ENCODE data around the gene TMEM131.
"Not testable (repeated sequence)": the region's sequence is repeated elsewhere in the genome, so short reads cannot be mapped to it uniquely, and the experiment has no call there.

Gene TMEM131

DNA sequence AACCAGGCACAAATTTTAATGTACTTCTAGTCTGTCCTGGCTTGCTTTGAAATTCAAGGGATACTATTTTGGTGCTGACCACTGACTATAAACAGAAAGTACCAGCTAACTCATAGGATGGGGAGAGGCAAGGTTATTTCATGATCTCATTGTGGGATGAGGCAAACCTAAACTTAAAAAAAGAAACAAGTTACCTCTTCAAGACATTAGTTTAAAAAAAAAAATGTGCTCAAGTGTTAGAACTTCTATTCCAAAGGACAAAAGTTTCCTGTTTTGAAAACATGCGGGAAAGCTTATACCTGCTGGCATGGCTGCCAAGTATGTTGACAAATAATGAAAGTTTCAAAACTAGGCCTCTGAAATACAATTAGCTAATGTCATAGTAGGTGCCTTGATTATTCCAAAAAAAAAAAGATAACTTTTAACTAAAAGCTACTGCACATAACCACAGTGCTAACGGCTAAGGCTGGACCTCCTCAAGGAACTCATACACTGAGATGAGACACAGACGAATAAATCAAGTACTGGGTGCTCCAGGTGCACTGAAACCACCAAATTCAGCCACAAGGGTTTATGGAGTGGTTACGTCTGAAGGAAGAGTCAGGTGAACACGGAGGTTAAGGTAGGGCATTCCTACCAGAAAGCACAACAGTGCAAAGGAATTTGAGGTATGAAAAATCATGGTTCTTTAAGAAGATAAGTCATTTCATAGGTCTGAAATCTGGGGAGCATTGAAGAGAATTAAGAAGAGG lies 38.1 kb downstream of the TMEM131 start:
- H3K27me3 Mint-ChIP-seq, result no peaks in the 10 kb centered on the region
- no peak overlapping the region for H3K27ac Mint-ChIP-seq
- H3K9me3 Mint-ChIP-seq, result no peaks in the 10 kb centered on the region
- peaks cover 83% of the 10 kb centered on the region for H3K4me1 Mint-ChIP-seq
- no peak overlapping the region for H3K4me3 Mint-ChIP-seq
- H3K36me3 Mint-ChIP-seq, result peaks cover 3% of the 10 kb centered on the region

DNA sequence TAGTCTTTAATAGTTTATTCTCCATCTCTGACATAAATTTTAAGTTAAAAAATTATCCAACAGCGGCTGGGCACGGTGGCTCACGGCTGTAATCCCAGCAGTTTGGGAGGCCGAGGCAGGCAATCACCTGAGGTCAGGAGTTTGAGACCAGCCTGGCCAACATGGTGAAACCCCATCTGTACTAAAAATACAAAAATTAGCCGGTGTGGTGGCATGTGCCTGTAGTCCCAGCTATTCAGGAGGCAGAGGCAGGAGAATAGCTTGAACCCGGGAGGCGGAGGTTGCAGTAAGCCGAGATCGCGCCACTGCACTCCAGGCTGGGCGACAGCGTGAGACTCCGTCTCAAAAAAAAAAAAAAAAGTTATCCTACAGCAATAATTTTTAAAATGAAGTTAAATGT lies 39.0 kb downstream of the TMEM131 start:
- not testable (repeated sequence) for H3K27me3 Mint-ChIP-seq, H3K27ac Mint-ChIP-seq, H3K36me3 Mint-ChIP-seq, H3K9me3 Mint-ChIP-seq, H3K4me3 Mint-ChIP-seq
- peaks cover 86% of the 10 kb centered on the region for H3K4me1 Mint-ChIP-seq

DNA sequence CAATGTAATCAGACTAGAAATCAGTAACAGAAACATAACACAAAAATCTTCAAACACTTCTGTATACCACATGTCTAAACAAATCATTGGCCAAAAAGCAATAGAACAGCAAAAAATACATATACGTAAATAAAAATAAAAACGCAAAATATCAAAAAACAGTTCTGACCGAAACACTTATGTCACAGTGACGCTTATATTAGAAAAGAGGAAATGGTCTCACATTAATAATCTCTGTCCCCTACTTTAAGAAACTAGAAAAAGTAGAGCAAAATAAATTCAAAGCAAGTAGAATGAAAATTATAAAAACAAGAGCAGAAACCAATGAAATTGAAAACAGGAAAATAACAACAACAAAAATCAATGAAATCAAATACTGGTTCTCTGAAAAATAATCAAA lies 41.9 kb downstream of the TMEM131 start:
- peaks cover 86% of the 10 kb centered on the region for H3K4me1 Mint-ChIP-seq
- no peaks in the 10 kb centered on the region for H3K9me3 Mint-ChIP-seq
- peak overlapping the region; percentile 55 for H3K4me3 Mint-ChIP-seq
- no peak overlapping the region for H3K27ac Mint-ChIP-seq
- H3K36me3 Mint-ChIP-seq, result peaks cover 5% of the 10 kb centered on the region
- H3K27me3 Mint-ChIP-seq, result no peaks in the 10 kb centered on the region

DNA sequence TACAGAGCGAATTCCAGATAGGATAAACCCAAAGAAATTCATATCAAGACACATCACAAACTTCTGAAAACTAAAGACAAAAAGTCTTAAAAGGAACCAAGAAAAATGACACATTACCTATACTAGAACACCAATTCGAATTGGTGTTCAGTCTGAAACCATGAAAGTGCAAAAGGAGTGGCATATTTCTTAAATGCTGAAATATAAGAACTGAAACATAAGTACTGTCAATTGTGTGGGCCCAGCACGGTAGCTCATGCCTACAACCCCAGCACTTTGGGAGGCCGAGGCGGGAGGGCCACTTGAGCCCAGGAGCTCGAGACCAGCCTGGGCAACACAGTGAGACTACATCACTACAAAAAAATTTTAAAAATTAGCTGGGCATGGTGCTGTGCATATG lies 43.4 kb downstream of the TMEM131 start:
- H3K27me3 Mint-ChIP-seq, result no peaks in the 10 kb centered on the region
- H3K4me3 Mint-ChIP-seq, result no peak overlapping the region
- peaks cover 82% of the 10 kb centered on the region for H3K4me1 Mint-ChIP-seq
- H3K9me3 Mint-ChIP-seq, result no peaks in the 10 kb centered on the region
- H3K27ac Mint-ChIP-seq, result no peak overlapping the region
- H3K36me3 Mint-ChIP-seq, result peaks cover 10% of the 10 kb centered on the region

DNA sequence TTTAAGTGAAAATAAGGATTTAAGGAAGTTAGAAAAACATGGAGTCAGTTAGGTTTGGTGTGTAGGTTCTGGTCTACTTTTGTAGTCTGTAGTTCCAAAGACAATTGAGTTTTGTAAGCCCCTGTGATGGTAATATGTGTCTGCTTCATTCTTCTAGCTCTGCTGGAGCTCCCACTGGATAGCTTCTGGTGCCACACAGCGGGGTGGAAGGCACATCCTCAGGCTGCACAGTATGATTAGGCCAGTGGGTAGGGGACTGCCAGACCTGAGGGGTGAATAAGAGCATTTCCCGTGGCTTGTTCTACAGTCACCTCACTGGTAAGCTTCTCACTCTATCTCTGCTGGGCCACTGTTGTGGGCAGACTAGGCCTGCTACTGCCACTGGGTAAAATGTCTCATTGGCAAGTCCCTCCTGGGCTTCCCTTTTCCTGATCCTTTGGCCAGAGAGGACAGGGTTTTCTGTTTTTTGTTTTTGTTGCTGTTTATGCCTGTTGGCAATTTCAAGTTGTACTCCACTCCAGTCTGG lies 44.5 kb downstream of the TMEM131 start:
- Mint-ChIP-seq H3K36me3 (peaks cover 10% of the 10 kb centered on the region), H3K4me3 (no peak overlapping the region), H3K27ac (no peak overlapping the region), H3K9me3 (no peaks in the 10 kb centered on the region), H3K27me3 (no peaks in the 10 kb centered on the region), H3K4me1 (peaks cover 89% of the 10 kb centered on the region)

DNA sequence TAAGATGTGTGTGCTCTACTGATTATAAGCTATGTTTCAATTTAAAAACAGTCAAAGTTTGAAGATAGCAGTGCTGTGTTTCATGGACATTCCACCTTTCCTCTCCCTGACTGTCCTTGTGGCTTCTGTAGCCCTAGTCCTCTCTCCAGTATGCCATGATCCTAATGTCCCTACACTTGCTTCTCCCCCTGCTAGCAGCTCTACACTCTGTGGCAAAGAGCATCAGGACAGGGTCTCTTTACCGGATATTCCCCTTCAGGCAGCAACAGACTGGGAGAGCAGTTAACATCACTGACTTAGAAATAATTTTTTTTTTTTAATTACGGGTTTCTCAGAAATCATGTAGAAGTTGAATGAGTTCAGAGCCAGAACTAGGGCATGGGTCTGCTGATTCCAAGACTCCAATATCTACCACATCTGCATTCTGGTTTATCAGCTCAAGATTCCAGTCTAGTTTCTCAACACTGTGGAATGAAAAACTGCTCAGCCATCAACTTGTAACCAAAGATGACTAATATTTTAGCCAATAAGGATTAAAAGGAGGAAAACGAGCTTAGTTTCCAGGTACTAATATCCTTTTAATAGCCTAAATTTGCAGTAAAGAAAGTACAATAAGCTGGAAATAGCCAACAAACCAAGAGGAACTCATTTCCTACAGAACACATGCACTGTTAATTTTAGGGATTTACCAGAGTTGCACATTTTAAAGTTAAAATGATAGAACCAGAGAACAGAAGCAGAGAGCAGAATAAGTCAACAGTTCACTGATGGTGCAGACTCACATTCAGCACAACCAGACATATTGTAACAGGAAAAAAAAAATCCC lies 45.2 kb downstream of the TMEM131 start:
- H3K27ac Mint-ChIP-seq, result no peak overlapping the region
- H3K36me3 Mint-ChIP-seq, result peaks cover 10% of the 10 kb centered on the region
- H3K4me3 Mint-ChIP-seq, result no peak overlapping the region
- H3K4me1 Mint-ChIP-seq, result peaks cover 84% of the 10 kb centered on the region
- no peaks in the 10 kb centered on the region for H3K27me3 Mint-ChIP-seq
- H3K9me3 Mint-ChIP-seq, result no peaks in the 10 kb centered on the region

DNA sequence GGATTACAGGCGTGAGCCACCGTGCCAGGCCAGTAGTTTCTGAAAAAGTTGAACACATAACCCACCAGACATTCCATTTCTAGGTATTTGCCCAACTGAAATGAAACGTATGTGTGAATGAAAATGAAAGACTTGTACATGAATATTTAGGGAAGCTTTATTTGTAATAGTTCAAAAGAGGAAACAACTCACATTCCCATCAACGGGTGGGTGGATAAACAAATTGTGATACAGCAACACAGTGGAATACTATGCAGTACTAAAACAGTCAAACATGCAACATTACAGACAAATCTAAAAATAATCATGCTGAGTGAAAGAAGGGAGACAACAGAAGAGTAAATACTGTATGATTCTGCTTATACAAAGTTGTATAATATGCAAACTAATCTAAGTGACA lies 46.8 kb downstream of the TMEM131 start:
- Mint-ChIP-seq H3K4me1 (peaks cover 87% of the 10 kb centered on the region), H3K4me3 (peak overlapping the region; percentile 30), H3K9me3 (no peaks in the 10 kb centered on the region), H3K27ac (no peak overlapping the region), H3K27me3 (no peaks in the 10 kb centered on the region), H3K36me3 (peaks cover 8% of the 10 kb centered on the region)

DNA sequence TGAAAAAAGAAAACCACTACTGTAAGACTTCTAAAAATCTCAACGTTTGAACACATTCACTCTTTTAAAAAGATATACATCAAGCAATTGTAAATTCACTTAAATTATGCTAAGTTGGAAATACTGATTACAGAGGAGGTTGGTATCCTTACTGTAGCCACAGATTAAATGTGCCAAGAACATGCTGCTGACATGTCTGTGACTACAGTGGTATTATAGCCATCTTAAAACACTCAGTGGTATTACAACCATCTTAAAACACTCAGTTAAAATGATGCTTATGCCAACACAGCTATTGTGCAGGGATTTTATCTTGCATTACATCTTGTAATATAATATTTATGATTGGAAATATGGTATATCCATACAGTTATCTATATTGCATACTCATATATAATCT lies 50.0 kb downstream of the TMEM131 start:
- Mint-ChIP-seq H3K36me3 (peaks cover 17% of the 10 kb centered on the region), H3K4me1 (peaks cover 63% of the 10 kb centered on the region), H3K9me3 (peaks cover 3% of the 10 kb centered on the region), H3K27ac (no peak overlapping the region), H3K4me3 (no peak overlapping the region), H3K27me3 (no peaks in the 10 kb centered on the region)

DNA sequence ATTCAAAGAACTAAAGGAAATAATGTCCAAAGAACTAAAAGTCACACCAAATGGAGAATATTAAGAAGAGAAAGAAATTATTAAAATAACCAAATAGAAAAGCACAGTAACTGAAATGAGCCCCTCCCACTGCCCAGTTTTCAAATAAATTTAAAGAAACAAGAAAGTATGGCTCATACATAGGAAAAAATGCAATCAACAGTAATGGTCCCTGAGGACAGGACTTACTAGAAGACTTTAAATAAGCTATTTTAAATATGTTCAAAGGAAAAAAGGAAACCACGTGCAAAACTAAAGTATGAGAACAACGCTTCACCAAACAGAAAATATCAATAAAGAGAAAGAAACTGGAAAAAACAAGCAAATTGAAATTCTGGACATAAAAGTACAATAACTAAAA lies 58.9 kb downstream of the TMEM131 start:
- H3K36me3 Mint-ChIP-seq, result peaks cover 10% of the 10 kb centered on the region
- peaks cover 78% of the 10 kb centered on the region for H3K4me1 Mint-ChIP-seq
- no peaks in the 10 kb centered on the region for H3K9me3 Mint-ChIP-seq
- no peaks in the 10 kb centered on the region for H3K27me3 Mint-ChIP-seq
- no peak overlapping the region for H3K27ac Mint-ChIP-seq
- H3K4me3 Mint-ChIP-seq, result no peak overlapping the region

DNA sequence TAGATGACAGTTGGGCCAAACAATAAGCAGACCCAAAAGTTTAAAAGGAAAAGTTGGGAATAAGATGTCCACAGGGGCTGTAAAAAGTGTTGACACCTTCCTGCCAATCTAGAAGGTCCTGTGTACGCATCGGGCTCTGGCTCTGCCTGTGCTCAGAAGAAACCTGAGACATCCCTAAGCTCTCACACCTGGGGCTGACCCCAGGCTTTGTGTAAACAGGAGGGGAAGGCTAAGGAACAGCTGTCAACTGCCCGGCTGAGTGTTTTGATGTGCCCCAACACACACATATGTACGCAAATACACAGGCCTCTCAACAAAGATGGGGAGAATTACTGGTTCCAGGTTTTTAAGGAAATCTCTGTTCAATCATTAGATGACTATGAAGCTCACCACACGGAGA lies 59.5 kb downstream of the TMEM131 start:
- H3K4me3 Mint-ChIP-seq, result no peak overlapping the region
- H3K27me3 Mint-ChIP-seq, result no peaks in the 10 kb centered on the region
- H3K4me1 Mint-ChIP-seq, result peaks cover 83% of the 10 kb centered on the region
- no peak overlapping the region for H3K27ac Mint-ChIP-seq
- H3K36me3 Mint-ChIP-seq, result peaks cover 7% of the 10 kb centered on the region
- H3K9me3 Mint-ChIP-seq, result no peaks in the 10 kb centered on the region

DNA sequence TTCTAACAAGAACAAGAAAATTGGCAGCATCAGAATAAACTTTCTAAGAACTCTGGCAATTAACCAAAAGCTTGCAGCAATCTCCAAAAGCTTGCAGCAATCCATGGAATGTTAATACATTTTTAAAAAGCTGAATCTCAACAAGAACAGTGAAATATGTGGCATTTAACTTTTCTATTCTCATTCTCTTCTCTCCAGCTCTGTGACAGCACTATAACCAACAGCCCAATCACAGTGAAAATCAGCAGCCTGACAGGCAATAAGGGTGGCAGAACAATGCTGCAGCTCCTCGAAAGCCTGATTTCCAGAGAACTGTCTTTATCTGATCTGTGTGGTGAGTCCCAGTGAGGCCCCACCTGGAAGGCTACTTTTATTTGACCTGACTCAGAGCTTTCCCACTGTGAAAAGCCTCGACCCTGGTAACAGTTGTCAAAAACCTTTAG lies 60.0 kb downstream of the TMEM131 start:
- Mint-ChIP-seq H3K9me3 (no peaks in the 10 kb centered on the region), H3K4me3 (no peak overlapping the region), H3K27ac (no peak overlapping the region), H3K27me3 (no peaks in the 10 kb centered on the region), H3K4me1 (peaks cover 88% of the 10 kb centered on the region), H3K36me3 (peaks cover 7% of the 10 kb centered on the region)

DNA sequence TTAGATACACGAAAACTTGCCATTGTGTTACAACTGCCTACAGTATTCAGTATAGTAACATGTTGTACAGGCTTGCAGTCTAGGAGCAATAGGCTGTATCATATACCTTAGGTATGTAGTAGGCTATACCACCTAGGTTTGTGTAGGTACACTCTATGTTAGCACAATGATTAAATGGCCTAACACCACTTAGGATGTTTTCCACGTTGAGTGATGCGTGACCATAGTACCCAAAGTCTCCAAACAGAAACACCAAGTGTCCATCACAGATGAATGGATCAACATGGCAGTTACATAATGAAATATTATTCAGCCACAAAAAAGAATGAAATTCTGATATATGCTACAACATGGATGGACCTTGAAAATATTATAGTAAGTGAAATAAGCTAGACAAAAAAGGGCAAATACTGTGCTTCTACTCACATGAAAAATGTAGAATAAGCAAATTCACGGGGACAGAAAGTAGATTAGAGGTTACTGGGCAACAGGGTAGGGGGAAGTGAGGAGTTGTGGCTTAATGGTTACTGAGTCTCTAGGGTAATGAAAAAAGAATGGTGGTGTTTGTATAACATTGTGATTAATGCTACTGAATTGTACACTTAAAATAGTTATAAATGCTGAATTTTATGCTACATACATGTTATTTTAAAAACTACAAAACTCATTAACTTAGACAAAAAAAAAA lies 62.6 kb downstream of the TMEM131 start:
- no peak overlapping the region for H3K4me3 Mint-ChIP-seq
- no peak overlapping the region for H3K27ac Mint-ChIP-seq
- H3K4me1 Mint-ChIP-seq, result peaks cover 88% of the 10 kb centered on the region
- no peaks in the 10 kb centered on the region for H3K9me3 Mint-ChIP-seq
- H3K27me3 Mint-ChIP-seq, result no peaks in the 10 kb centered on the region
- H3K36me3 Mint-ChIP-seq, result peaks cover 6% of the 10 kb centered on the region

DNA sequence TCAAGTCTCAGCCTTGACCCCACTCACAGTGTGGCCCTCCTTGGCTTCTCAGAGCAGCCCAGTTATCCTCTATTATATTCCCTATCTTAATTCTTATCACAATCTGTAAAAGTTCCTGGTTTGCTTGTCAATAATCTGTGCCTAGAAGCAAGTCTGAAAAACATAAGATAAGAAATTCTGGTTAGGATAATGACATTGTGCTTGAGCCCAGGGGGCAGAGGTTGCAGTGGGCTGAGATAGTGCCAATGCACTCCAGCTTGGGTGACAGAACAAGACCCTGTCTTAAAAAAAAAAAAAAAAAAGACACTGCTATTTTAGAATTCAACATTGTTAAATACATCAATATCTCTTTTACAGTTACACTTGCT lies 63.9 kb downstream of the TMEM131 start:
- Mint-ChIP-seq H3K9me3 (no peaks in the 10 kb centered on the region), H3K27ac (no peak overlapping the region), H3K36me3 (peaks cover 4% of the 10 kb centered on the region), H3K27me3 (no peaks in the 10 kb centered on the region), H3K4me1 (peaks cover 79% of the 10 kb centered on the region), H3K4me3 (no peak overlapping the region)

DNA sequence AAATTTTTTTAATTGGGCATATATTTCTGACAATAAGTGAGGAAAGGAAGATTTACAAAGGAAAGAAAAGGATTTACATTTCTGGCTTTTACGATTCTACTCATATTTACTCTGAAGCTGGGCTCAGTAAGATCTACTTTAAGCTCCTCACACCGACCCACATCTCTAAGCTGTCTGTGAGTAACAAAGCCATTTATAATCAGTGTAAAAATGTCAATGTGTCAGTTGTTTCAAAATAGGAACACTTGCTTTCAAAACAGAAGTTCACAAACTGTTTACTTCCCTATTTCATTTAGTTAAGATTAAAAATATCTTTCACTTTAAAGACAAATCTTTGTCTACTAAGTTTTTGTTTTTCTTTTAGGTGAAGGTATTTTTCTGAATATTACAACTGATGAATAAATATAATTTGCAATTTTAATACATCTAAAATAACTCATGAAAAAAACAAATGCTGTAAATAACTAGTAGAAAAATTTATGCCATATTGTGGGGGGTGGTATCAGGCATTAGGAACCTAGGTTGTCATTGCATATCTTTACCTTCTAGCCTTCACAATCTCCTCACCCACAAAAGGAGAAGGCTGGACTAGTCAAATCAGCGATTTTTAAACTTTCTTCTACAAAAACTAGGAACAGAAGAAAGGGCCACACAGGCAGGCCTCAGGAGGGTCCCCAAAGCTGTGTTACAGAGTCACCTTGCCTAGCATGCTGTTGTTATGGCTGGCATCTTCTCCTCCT lies 64.5 kb downstream of the TMEM131 start:
- peaks cover 78% of the 10 kb centered on the region for H3K4me1 Mint-ChIP-seq
- H3K27me3 Mint-ChIP-seq, result no peaks in the 10 kb centered on the region
- no peaks in the 10 kb centered on the region for H3K9me3 Mint-ChIP-seq
- H3K4me3 Mint-ChIP-seq, result no peak overlapping the region
- H3K27ac Mint-ChIP-seq, result no peak overlapping the region
- H3K36me3 Mint-ChIP-seq, result peaks cover 9% of the 10 kb centered on the region

DNA sequence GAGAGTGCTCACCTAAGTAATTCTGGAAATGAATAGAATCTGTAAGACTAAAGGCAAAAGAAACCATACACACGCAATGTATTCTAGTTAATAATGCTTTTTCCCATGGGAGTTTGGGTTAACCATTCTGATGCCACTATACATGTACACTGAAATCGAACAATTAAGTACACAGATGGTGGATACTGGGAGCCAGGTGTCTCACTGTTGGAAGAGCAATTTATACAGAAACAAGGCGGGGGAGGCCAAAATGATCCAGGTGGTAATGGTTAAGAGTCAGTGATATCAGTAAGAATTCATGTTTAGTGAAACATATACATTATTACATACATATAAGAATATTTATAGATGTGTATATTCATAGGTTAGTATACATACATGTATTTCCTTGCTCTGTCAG lies 67.2 kb downstream of the TMEM131 start:
- no peak overlapping the region for H3K27ac Mint-ChIP-seq
- peaks cover 9% of the 10 kb centered on the region for H3K36me3 Mint-ChIP-seq
- H3K4me3 Mint-ChIP-seq, result no peak overlapping the region
- H3K4me1 Mint-ChIP-seq, result peaks cover 53% of the 10 kb centered on the region
- H3K27me3 Mint-ChIP-seq, result no peaks in the 10 kb centered on the region
- no peaks in the 10 kb centered on the region for H3K9me3 Mint-ChIP-seq

All from activated naive CD4-positive, alpha-beta T cell treated with anti-CD3 and anti-CD28 coated beads, Interleukin-2, amount 50 U/mL, for 24 hours (primary cell).